Umbilical cord (tissue), 2 donors: Measurements from ENCODE around the gene GPRIN3. TPM values are rescaled to one million over a fixed set of nuclear protein-coding genes. Genes with fewer than 3 reads are reported as not detected.

Experiments
- DNase-seq: peaks from one replicate; pipeline ENCODE4 v3.0.0-alpha.2; 2015; ENCODE audit warnings: low spot score
- total RNA-seq: library from RNA; depleted of rRNA; stranded (reverse); fragments of >200 nt; gene quantifications from one replicate; pipeline ENCODE4 v1.2.3, GENCODE V29; 2014; ENCODE audit warnings: low replicate concordance; ENCODE audit not compliant: insufficient read depth

Gene GPRIN3
- total RNA-seq, 1 donor from 2014 or later: 6.3 TPM

GRCh38 chr4:89290727-89291516 lies 16.7 kb downstream of the GPRIN3 start:
- DNase-seq: no peak

- DNase-seq: no peak
Observed at GRCh38 chr4:89289312-89289711, 18.3 kb downstream of the GPRIN3 start.

GRCh38 chr4:89288430-89288829 lies 19.2 kb downstream of the GPRIN3 start:
- DNase-seq: no peak

GRCh38 chr4:89287945-89288344 lies 19.7 kb downstream of the GPRIN3 start:
- DNase-seq: no peak

DNA sequence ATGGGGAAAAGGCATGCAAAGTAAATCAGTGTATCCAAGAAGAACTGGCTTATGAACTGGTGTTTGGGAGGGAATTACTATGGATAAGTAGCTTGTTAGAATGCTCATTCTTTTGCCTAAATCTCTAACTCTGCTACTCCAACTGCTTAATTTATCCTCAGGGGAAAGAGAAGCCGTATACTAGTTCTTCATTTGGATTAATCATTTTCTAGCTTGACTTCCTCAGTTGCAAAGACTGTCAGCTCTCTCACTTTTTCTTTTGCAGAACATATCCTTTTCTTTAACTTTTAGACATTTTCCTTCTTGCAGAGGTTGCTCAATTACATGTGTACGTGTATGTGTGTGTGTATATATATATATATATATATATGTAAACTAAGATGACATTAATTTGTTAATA lies 21.9 kb downstream of the GPRIN3 start:
- no peak for DNase-seq

DNA sequence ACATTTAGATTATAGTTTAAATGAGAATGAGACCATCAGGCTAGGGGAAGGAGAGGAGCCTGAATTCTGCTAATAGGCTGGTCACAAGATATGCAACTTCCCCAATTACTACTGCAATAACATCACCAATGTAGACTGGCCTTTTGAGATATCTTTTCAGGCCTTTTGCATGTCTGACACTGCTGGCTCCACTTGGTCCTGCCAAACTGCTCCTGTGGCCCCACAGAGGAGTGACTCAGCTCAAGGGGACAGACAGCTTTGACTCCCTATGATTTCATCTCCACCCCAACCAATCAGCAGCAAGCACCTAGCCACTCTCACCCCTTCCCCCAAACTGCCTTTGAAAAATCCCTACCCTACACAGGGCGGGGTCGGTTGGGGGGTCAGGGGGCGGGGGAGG lies 22.8 kb downstream of the GPRIN3 start:
- DNase-seq: no peak

- no peak for DNase-seq
Observed at GRCh38 chr4:89284020-89284424, 23.6 kb downstream of the GPRIN3 start.

DNA sequence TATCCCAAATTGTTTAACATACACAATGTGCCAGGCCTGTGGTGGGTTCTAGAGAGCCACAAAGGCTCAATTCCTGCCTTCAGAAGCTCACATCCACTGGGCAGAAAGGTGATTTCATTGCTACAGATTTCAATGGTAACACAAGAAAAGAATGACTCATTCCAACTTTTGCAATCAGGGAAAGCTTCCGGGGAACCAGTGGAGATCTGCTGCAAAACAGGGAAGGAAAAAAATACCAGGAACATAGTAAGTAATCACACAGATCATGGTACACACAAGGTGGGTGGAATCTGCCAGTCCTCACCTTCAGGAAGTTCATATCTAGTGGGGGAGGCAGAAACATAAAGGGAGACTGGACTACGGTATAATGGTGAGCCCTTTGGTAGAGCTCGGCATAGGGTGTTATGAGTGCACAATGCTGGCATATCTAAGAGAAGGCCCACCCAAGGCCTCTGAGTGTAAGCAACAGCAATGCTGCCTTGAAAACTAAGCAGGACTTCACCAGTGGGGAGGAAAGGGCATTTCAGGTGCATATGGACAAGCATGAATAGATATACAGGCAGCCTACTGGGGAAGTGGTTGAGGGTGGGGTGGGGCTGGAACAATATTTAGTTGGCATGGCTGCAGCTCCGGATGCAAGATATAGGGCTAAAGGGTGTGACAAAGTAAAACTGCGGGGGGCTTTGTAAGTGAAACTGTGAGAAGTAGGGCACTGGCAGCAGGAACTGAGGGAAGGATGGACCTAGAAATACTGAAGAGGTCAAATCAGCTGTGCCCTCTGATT lies 24.2 kb downstream of the GPRIN3 start:
- no peak for DNase-seq

GRCh38 chr4:89279385-89279784 lies 28.2 kb downstream of the GPRIN3 start:
- no peak for DNase-seq

DNA sequence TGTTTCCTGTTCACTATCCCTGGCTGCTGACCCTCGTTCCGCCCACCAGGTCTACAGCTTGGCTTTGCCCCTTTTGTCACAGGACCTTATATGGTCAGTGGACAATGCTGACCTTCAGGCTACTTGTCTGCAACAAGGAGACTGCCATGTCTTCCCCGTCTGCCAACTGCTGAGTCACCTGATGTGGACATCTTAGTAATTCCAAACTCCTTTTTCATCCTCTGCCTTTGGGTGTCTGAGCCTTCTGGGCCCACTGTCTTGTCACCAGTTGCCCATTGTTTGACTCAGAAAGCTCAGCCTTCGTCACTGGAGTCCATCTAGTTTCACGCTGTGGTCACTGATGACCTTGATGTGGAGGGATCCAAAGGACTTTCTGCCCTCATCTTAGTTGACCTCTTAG lies 30.2 kb downstream of the GPRIN3 start:
- DNase-seq: no peak

DNA sequence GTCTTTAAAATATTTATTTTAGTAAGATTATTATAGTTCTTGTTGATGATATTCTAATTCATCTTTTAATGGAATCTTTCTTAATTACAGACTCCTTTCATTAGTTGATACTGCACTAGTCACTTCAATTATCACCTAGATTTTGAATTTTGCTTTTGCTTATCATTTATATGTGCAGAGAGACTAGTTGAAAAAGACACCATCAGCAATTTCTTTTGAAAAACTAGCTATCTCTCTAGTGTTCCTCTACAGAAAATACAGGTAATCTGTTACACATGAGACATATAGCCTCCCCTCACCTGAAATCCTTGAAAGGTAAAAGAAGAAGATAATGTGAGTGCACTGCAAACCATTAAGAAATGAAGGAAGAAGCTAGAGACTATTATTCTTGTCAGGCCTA lies 31.3 kb downstream of the GPRIN3 start:
- DNase-seq: no peak

- no peak for DNase-seq
Observed at GRCh38 chr4:89275587-89275986, 32.0 kb downstream of the GPRIN3 start.

- no peak for DNase-seq
Observed at GRCh38 chr4:89273741-89274141, 33.9 kb downstream of the GPRIN3 start.

GRCh38 chr4:89270792-89271191 lies 36.8 kb downstream of the GPRIN3 start:
- DNase-seq: no peak

DNA sequence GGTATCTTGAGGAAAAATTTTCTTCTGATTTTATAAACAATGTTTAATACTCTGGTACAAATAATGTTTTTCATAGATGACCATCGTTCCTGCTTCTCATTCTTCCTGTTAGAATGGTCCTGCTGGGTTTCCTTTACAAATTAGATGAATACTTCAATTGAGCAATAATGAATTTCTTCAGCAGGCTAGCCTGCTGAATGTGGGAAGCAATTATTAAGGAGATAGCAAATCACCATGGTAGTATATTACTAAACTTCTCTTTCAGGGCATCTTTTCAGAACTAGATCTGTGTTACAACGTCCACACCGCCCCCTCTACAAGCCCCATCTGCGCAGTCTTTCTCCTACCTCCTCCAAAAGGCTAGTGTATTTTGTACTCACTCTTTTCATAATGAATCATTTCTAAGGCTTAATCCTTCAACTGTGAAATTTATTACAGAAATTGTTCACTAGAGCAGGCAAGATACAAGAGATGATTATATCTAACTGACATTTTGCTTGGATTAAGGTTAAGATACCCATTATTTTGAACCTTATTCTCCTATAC lies 38.4 kb downstream of the GPRIN3 start:
- DNase-seq: no peak

- DNase-seq: no peak
Observed at GRCh38 chr4:89268679-89269078, 38.9 kb downstream of the GPRIN3 start.

GRCh38 chr4:89267846-89268245 lies 39.8 kb downstream of the GPRIN3 start:
- no peak for DNase-seq

DNA sequence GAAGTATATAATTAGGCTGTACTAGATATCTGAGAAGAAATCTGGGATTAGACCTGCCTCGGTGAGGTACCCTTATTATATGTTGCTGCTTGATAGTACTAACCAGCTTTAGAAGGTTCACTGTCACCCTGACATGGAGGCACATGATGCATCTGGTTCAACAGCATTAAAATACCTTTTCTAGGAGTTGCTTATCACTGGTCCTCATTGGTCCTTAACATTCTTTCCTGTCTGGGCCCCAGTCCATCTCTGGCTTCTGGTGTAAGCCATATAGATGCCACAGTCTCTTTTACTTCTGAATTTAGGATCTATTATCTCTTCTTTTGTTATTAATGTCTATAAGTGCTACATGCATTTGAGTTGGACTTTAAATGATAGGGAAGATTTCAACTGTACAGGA lies 40.2 kb downstream of the GPRIN3 start:
- no peak for DNase-seq

GRCh38 chr4:89266128-89266527 lies 41.5 kb downstream of the GPRIN3 start:
- no peak for DNase-seq

- DNase-seq: no peak
Observed at GRCh38 chr4:89263265-89263664, 44.3 kb downstream of the GPRIN3 start.

DNA sequence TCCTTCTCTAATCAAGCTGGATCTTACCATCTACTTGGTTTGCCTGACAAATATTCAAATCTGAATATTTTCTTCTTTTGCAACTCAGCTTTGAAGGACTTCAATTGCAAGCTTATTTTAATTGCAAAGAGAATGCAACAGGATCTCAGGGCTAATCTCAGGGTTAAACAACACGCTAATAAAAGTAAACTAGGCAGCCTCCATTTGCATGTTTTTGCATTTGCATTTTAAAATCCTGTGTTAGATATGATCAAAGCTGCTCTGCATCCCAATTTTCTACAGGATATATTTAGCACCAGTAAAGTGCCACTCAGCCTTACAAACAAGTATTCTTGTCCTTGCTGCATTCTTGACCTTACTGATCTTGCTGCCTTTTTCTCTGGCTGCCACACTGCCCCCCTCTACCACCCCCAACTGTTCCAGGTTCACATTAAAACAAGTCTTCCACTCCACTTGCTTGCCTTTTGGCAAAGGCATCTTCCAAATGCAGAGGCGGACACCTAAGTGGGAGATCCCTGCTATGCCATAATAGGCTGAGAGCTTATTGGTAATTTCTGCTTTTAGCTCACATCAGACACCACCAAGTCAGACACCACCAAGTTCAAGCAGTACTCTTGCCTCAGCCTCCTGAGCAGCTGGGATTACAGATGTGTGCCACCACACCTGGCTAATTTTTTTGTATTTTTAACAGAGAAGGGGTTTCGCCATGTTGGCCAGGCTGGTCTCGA lies 48.1 kb downstream of the GPRIN3 start:
- DNase-seq: no peak

DNA sequence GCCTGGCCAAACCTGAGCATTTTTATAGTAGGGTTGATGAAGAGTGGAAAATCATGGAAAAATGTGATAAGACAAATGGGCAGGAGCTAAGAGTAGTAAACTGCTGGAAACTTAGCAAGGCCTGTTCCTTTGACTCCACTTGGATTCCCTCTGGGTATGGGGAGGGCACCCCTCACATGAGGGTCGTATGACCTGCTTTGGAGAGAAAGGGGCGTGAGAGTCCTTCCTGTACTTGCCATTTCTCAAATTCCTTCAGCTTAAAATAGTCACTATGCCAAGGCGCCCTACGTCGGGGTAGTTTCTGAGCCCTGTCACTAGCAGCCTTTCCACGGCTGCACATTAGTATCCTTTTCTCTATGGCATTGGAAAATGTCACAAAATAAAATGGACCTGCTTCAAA lies 49.1 kb downstream of the GPRIN3 start:
- DNase-seq: no peak
